Glutamatergic neuron (in vitro differentiated cells): ENCODE results near the gene ADAM33. TPM values are rescaled to one million over a fixed set of nuclear protein-coding genes. Genes with fewer than 3 reads are reported as not detected.

ENCODE experiments used
- DNase-seq: peaks from one replicate; pipeline ENCODE4 v3.0.0; 2022
- H3K27ac Mint-ChIP-seq: one replicate; pipeline ENCODE4 v1.8.0; 2020; ENCODE audit warnings: mild to moderate bottlenecking, mixed read lengths, inconsistent platforms; ENCODE audit not compliant: unreplicated experiment
- H3K27me3 Mint-ChIP-seq: one replicate; pipeline ENCODE4 v1.8.0; 2020; ENCODE audit warnings: mild to moderate bottlenecking, moderate library complexity, mixed read lengths, inconsistent platforms; ENCODE audit not compliant: unreplicated experiment
- H3K36me3 Mint-ChIP-seq: one replicate; pipeline ENCODE4 v1.8.0; 2020; ENCODE audit warnings: mild to moderate bottlenecking, mixed read lengths, inconsistent platforms; ENCODE audit not compliant: unreplicated experiment
- H3K4me1 Mint-ChIP-seq: one replicate; pipeline ENCODE4 v1.8.0; 2020; ENCODE audit warnings: mild to moderate bottlenecking, low read depth, mixed read lengths, inconsistent platforms; ENCODE audit not compliant: unreplicated experiment
- H3K4me3 Mint-ChIP-seq: one replicate; pipeline ENCODE4 v1.8.0; 2020; ENCODE audit warnings: mild to moderate bottlenecking, mixed read lengths, inconsistent platforms; ENCODE audit not compliant: unreplicated experiment
- H3K9me3 Mint-ChIP-seq: one replicate; pipeline ENCODE4 v1.8.0; 2020; ENCODE audit warnings: mild to moderate bottlenecking, moderate library complexity, mixed read lengths, inconsistent platforms; ENCODE audit not compliant: unreplicated experiment
- CTCF ChIP-seq: fragments of 200-600 bp; sonication (generic); IDR thresholded peaks from one replicate; pipeline ENCODE4 v1.5.0; 2021; ENCODE audit not compliant: partially characterized antibody, unreplicated experiment
- total RNA-seq: library from RNA; stranded (reverse); fragmentation: NEBNext Ultra II Directional; extraction: Animal tissue kit (Norgen Biotek cat#: 25700); gene quantifications from one replicate; pipeline ENCODE4 v1.2.1, GENCODE V29; 2021; ENCODE audit not compliant: unreplicated experiment

Gene ADAM33
- total RNA-seq, 1 donor from 2014 or later: 0.27 TPM

- no peak for DNase-seq
- Mint-ChIP-seq H3K9me3 (peaks cover 4% of the 10 kb centered on the region), H3K4me3 (no peak overlapping the region), H3K27ac (no peak overlapping the region), H3K27me3 (peaks cover 4% of the 10 kb centered on the region), H3K36me3 (peaks cover 5% of the 10 kb centered on the region), H3K4me1 (no peaks in the 10 kb centered on the region)
- no peak for TF ChIP-seq CTCF
Measured at GRCh38 chr20:3633913-3634478, 47.8 kb downstream of the ADAM33 start.

GRCh38 chr20:3632311-3633004 lies 49.4 kb downstream of the ADAM33 start:
- no peaks in the 10 kb centered on the region for H3K4me1 Mint-ChIP-seq
- H3K9me3 Mint-ChIP-seq: peaks cover 4% of the 10 kb centered on the region
- no peak overlapping the region for H3K27ac Mint-ChIP-seq
- no peak overlapping the region for H3K4me3 Mint-ChIP-seq
- TF ChIP-seq CTCF: no peak
- peaks cover 11% of the 10 kb centered on the region for H3K36me3 Mint-ChIP-seq
- peaks cover 4% of the 10 kb centered on the region for H3K27me3 Mint-ChIP-seq
- no peak for DNase-seq

GRCh38 chr20:3631534-3631933 lies 50.3 kb downstream of the ADAM33 start:
- H3K4me1 Mint-ChIP-seq: no peaks in the 10 kb centered on the region
- H3K27me3 Mint-ChIP-seq: peaks cover 4% of the 10 kb centered on the region
- H3K27ac Mint-ChIP-seq: no peak overlapping the region
- no peak for TF ChIP-seq CTCF
- no peak for DNase-seq
- peaks cover 4% of the 10 kb centered on the region for H3K9me3 Mint-ChIP-seq
- H3K36me3 Mint-ChIP-seq: peaks cover 11% of the 10 kb centered on the region
- H3K4me3 Mint-ChIP-seq: no peak overlapping the region

GRCh38 chr20:3630429-3630828 lies 51.4 kb downstream of the ADAM33 start:
- TF ChIP-seq CTCF: no peak
- Mint-ChIP-seq H3K36me3 (peaks cover 11% of the 10 kb centered on the region), H3K4me3 (no peak overlapping the region), H3K27me3 (peaks cover 4% of the 10 kb centered on the region), H3K27ac (no peak overlapping the region), H3K4me1 (no peaks in the 10 kb centered on the region), H3K9me3 (peaks cover 4% of the 10 kb centered on the region)
- DNase-seq: no peak

GRCh38 chr20:3629893-3630292 lies 51.9 kb downstream of the ADAM33 start:
- peaks cover 11% of the 10 kb centered on the region for H3K36me3 Mint-ChIP-seq
- peaks cover 4% of the 10 kb centered on the region for H3K27me3 Mint-ChIP-seq
- no peak for DNase-seq
- H3K4me1 Mint-ChIP-seq: no peaks in the 10 kb centered on the region
- peaks cover 4% of the 10 kb centered on the region for H3K9me3 Mint-ChIP-seq
- no peak overlapping the region for H3K27ac Mint-ChIP-seq
- no peak overlapping the region for H3K4me3 Mint-ChIP-seq
- no peak for TF ChIP-seq CTCF
